ENCODE data around the gene IL25.
"Not testable (repeated sequence)": the region's sequence is repeated elsewhere in the genome, so short reads cannot be mapped to it uniquely, and the experiment has no call there.

The IL25 gene

GRCh38 chr14:23392613-23393012 lies 20.0 kb downstream of the IL25 start:
- no peak for DNase-seq

- no peak for DNase-seq
These were observed 23.5 kb downstream of the IL25 start for GRCh38 chr14:23396126-23396525.

- DNase-seq: no peak
These were observed 24.3 kb downstream of the IL25 start for GRCh38 chr14:23396781-23397407.

GRCh38 chr14:23398348-23398747 lies 25.7 kb downstream of the IL25 start:
- peak; percentile 38 for DNase-seq

GRCh38 chr14:23399136-23399535 lies 26.5 kb downstream of the IL25 start:
- no peak for DNase-seq

GRCh38 chr14:23399591-23399990 lies 27.0 kb downstream of the IL25 start:
- no peak for DNase-seq

- not testable (repeated sequence) for DNase-seq
These were observed 28.0 kb downstream of the IL25 start for GRCh38 chr14:23400496-23401149.

- DNase-seq: no peak
These were observed 28.7 kb downstream of the IL25 start for GRCh38 chr14:23401291-23401690.

- no peak for DNase-seq
These were observed 29.9 kb downstream of the IL25 start for GRCh38 chr14:23402296-23403138.

- no peak for DNase-seq
These were observed 30.5 kb downstream of the IL25 start for GRCh38 chr14:23403139-23403438.

- no peak for DNase-seq
These were observed 31.3 kb downstream of the IL25 start for GRCh38 chr14:23403908-23404307.

GRCh38 chr14:23404331-23404900 lies 31.8 kb downstream of the IL25 start:
- DNase-seq: no peak

GRCh38 chr14:23405096-23405495 lies 32.5 kb downstream of the IL25 start:
- no peak for DNase-seq

GRCh38 chr14:23405516-23406025 lies 33.0 kb downstream of the IL25 start:
- DNase-seq: no peak

- no peak for DNase-seq
These were observed 33.6 kb downstream of the IL25 start for GRCh38 chr14:23406244-23406643.

- no peak for DNase-seq
These were observed 34.2 kb downstream of the IL25 start for GRCh38 chr14:23406725-23407355.

- DNase-seq: no peak
These were observed 35.1 kb downstream of the IL25 start, which contains the start of gene MYH6 for GRCh38 chr14:23407516-23408306. Gene MYH6, minus strand, starts transcription at chr14:23408273. Its CDS starts 1,050 bp downstream, at chr14:23407223.

GRCh38 chr14:23408307-23408630 lies 35.7 kb downstream of the IL25 start:
- no peak for DNase-seq

- DNase-seq: no peak
These were observed 36.9 kb downstream of the IL25 start for GRCh38 chr14:23409475-23409874.

GRCh38 chr14:23409966-23410635 lies 37.5 kb downstream of the IL25 start:
- no peak for DNase-seq
